GM06990 (cell line): ENCODE results near the gene TM4SF1.

Experiments used
- DNase-seq: peaks from one replicate; pipeline ENCODE4 v3.0.0-alpha.2; 2011; ENCODE audit not compliant: insufficient read length; ENCODE audit errors: extremely low read depth
- H3K27me3 ChIP-seq: replicated peaks from 2 replicates; pipeline ENCODE4 v1.6.0; 2011; ENCODE audit warnings: low read length; ENCODE audit not compliant: control insufficient read depth, insufficient read depth
- H3K36me3 ChIP-seq: 2 replicates; pipeline ENCODE4 v1.5.1; 2011; ENCODE audit warnings: low read length; ENCODE audit not compliant: control insufficient read depth, insufficient read depth
- H3K4me3 ChIP-seq: replicated peaks from 2 replicates; pipeline ENCODE4 v1.5.1; 2011; ENCODE audit warnings: low read depth, mild to moderate bottlenecking, control low read depth, low read length
- CTCF ChIP-seq: IDR thresholded peaks from 2 replicates; pipeline ENCODE4 v1.5.1; 2011; ENCODE audit warnings: low read length, control low read depth, mild to moderate bottlenecking, inconsistent platforms; ENCODE audit not compliant: insufficient read depth, poor library complexity, severe bottlenecking

The TM4SF1 gene

GRCh38 chr3:149373235-149374125, 4.0 kb downstream of the TM4SF1 start:
- H3K4me3 ChIP-seq, result no peak overlapping the region
- no peak for TF ChIP-seq CTCF
- no peaks in the 10 kb centered on the region for H3K27me3 ChIP-seq
- no peaks in the 10 kb centered on the region for H3K36me3 ChIP-seq
- no peak for DNase-seq

- Histone ChIP-seq H3K27me3 (no peaks in the 10 kb centered on the region), H3K4me3 (no peak overlapping the region), H3K36me3 (no peaks in the 10 kb centered on the region)
- DNase-seq, result no peak
- TF ChIP-seq CTCF, result no peak
Observed at GRCh38 chr3:149371723-149372114, 5.7 kb downstream of the TM4SF1 start.

- no peak for TF ChIP-seq CTCF
- H3K4me3 ChIP-seq, result no peak overlapping the region
- no peaks in the 10 kb centered on the region for H3K27me3 ChIP-seq
- H3K36me3 ChIP-seq, result no peaks in the 10 kb centered on the region
- DNase-seq, result no peak
Observed at GRCh38 chr3:149371001-149371722, 6.3 kb downstream of the TM4SF1 start.

GRCh38 chr3:149369991-149370866, 7.2 kb downstream of the TM4SF1 start:
- TF ChIP-seq CTCF, result no peak
- no peak for DNase-seq
- H3K27me3 ChIP-seq, result no peaks in the 10 kb centered on the region
- H3K36me3 ChIP-seq, result no peaks in the 10 kb centered on the region
- no peak overlapping the region for H3K4me3 ChIP-seq

- no peaks in the 10 kb centered on the region for H3K36me3 ChIP-seq
- H3K27me3 ChIP-seq, result no peaks in the 10 kb centered on the region
- TF ChIP-seq CTCF, result no peak
- no peak for DNase-seq
- no peak overlapping the region for H3K4me3 ChIP-seq
Observed at GRCh38 chr3:149368674-149369497, 8.6 kb downstream of the TM4SF1 start.
